Measurements from ENCODE around the gene CRIM1. TPM values are rescaled to one million over a fixed set of nuclear protein-coding genes. Genes with fewer than 3 reads are reported as not detected.

Gene CRIM1
- total RNA-seq, 1 donor from 2014 or later: 60.4 TPM

- TF ChIP-seq POLR2A (IDR thresholded peaks at IDR 0.05): no peak
- TF ChIP-seq CTCF (IDR thresholded peaks at IDR 0.05): no peak
- TF ChIP-seq POLR2AphosphoS5 (IDR thresholded peaks at IDR 0.05; ENCODE audit: insufficient read depth in 1 of 2, low read depth in 1 of 2): no peak
- intact Hi-C loops (cut with DNase I): no loop called here
- H3K36me3 ChIP-seq: peaks cover 0 to 15% of the 10 kb centered on the region in 2 donors
- no peaks in the 10 kb centered on the region for H3K27me3 ChIP-seq
- H3K27ac ChIP-seq: no peak overlapping the region
- no peaks in the 10 kb centered on the region for H3K9me3 ChIP-seq
- H3K4me3 ChIP-seq: no peak overlapping the region
- DNase-seq (ENCODE audit: extremely low spot score in 2 of 2): no peak
- peaks cover 28% of the 10 kb centered on the region for H3K4me1 ChIP-seq
These were observed 217.6 kb downstream of the CRIM1 start for GRCh38 chr2:36573165-36573564.

- Histone ChIP-seq H3K4me1 (peaks cover 14% of the 10 kb centered on the region), H3K4me3 (no peak overlapping the region), H3K27ac (no peak overlapping the region), H3K36me3 (peaks cover 0 to 27% of the 10 kb centered on the region in 2 donors), H3K27me3 (no peaks in the 10 kb centered on the region), H3K9me3 (no peaks in the 10 kb centered on the region)
- DNase-seq (ENCODE audit: extremely low spot score in 2 of 2): no peak
- intact Hi-C loops (cut with DNase I): no loop called here
- TF ChIP-seq POLR2AphosphoS5 (IDR thresholded peaks at IDR 0.05; ENCODE audit: insufficient read depth in 1 of 2, low read depth in 1 of 2): no peak
These were observed 219.0 kb downstream of the CRIM1 start for GRCh38 chr2:36574560-36574959.

- intact Hi-C loops (cut with DNase I): no loop called here
- peaks cover 0 to 55% of the 10 kb centered on the region in 2 donors for H3K36me3 ChIP-seq
- no peak for DNase-seq (ENCODE audit: extremely low spot score in 2 of 2)
- H3K4me1 ChIP-seq: peaks cover 13% of the 10 kb centered on the region
- no peak for TF ChIP-seq POLR2AphosphoS5 (IDR thresholded peaks at IDR 0.05; ENCODE audit: insufficient read depth in 1 of 2, low read depth in 1 of 2)
- no peak for TF ChIP-seq POLR2A (IDR thresholded peaks at IDR 0.05)
- TF ChIP-seq CTCF (IDR thresholded peaks at IDR 0.05): no peak
- no peaks in the 10 kb centered on the region for H3K27me3 ChIP-seq
- H3K9me3 ChIP-seq: no peaks in the 10 kb centered on the region
- no peak overlapping the region for H3K4me3 ChIP-seq
- H3K27ac ChIP-seq: no peak overlapping the region
These were observed 222.3 kb downstream of the CRIM1 start for GRCh38 chr2:36577884-36578283.

- H3K9me3 ChIP-seq: no peaks in the 10 kb centered on the region
- intact Hi-C loops (cut with DNase I): no loop called here
- H3K27ac ChIP-seq: no peak overlapping the region
- peaks cover 13% of the 10 kb centered on the region for H3K4me1 ChIP-seq
- DNase-seq (ENCODE audit: extremely low spot score in 2 of 2): no peak
- no peaks in the 10 kb centered on the region for H3K27me3 ChIP-seq
- no peak overlapping the region for H3K4me3 ChIP-seq
- peaks cover 0 to 55% of the 10 kb centered on the region in 2 donors for H3K36me3 ChIP-seq
- TF ChIP-seq POLR2AphosphoS5 (IDR thresholded peaks at IDR 0.05; ENCODE audit: insufficient read depth in 1 of 2, low read depth in 1 of 2) (no peak), POLR2A (IDR thresholded peaks at IDR 0.05) (no peak)
These were observed 223.0 kb downstream of the CRIM1 start for GRCh38 chr2:36578343-36579296.

- no peak for DNase-seq (ENCODE audit: extremely low spot score in 2 of 2)
- Histone ChIP-seq H3K4me1 (peaks cover 13% of the 10 kb centered on the region), H3K36me3 (peaks cover 0 to 55% of the 10 kb centered on the region in 2 donors), H3K27ac (no peak overlapping the region), H3K9me3 (no peaks in the 10 kb centered on the region), H3K4me3 (no peak overlapping the region), H3K27me3 (no peaks in the 10 kb centered on the region)
- intact Hi-C loops (cut with DNase I): no loop called here
- TF ChIP-seq CTCF (IDR thresholded peaks at IDR 0.05): no peak
- TF ChIP-seq POLR2AphosphoS5 (IDR thresholded peaks at IDR 0.05; ENCODE audit: insufficient read depth in 1 of 2, low read depth in 1 of 2): no peak
- no peak for TF ChIP-seq POLR2A (IDR thresholded peaks at IDR 0.05)
These were observed 223.7 kb downstream of the CRIM1 start for GRCh38 chr2:36579297-36579664.

GRCh38 chr2:36582538-36582937 lies 227.0 kb downstream of the CRIM1 start:
- H3K4me3 ChIP-seq: no peak overlapping the region
- no peaks in the 10 kb centered on the region for H3K27me3 ChIP-seq
- no peak overlapping the region for H3K27ac ChIP-seq
- no peak for DNase-seq (ENCODE audit: extremely low spot score in 2 of 2)
- no peaks in the 10 kb centered on the region for H3K9me3 ChIP-seq
- H3K36me3 ChIP-seq: peaks cover 0 to 46% of the 10 kb centered on the region in 2 donors
- H3K4me1 ChIP-seq: no peaks in the 10 kb centered on the region
- TF ChIP-seq CTCF (IDR thresholded peaks at IDR 0.05) (no peak), POLR2AphosphoS5 (IDR thresholded peaks at IDR 0.05; ENCODE audit: insufficient read depth in 1 of 2, low read depth in 1 of 2) (no peak), POLR2A (IDR thresholded peaks at IDR 0.05) (no peak)
- intact Hi-C loops (cut with DNase I): no loop called here

Measured in vagina (tissue), 2 donors.